Measurements from ENCODE around the gene ZNHIT2.

DNA sequence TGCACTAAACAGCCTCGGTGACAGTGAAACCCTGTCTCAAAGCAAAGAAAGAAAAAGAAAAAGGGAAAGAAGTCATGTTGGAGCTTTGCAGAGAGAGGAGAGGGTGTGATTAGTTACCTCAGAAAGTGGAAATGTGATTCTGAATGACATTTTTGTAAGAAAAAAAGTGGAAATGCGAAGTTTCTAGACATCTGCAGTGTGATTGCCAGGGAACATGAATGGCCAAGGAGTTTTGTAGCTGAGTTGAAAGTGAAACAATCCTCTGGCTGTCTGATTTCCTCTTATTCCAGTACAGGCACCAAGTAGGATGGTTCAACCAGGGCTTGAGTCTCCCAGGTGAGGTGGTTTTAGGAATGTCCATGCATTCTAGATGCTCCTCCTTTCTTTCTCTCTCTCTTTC is 34.6 kb upstream of the ZNHIT2 start:
- TF ChIP-seq, protein P1, sequence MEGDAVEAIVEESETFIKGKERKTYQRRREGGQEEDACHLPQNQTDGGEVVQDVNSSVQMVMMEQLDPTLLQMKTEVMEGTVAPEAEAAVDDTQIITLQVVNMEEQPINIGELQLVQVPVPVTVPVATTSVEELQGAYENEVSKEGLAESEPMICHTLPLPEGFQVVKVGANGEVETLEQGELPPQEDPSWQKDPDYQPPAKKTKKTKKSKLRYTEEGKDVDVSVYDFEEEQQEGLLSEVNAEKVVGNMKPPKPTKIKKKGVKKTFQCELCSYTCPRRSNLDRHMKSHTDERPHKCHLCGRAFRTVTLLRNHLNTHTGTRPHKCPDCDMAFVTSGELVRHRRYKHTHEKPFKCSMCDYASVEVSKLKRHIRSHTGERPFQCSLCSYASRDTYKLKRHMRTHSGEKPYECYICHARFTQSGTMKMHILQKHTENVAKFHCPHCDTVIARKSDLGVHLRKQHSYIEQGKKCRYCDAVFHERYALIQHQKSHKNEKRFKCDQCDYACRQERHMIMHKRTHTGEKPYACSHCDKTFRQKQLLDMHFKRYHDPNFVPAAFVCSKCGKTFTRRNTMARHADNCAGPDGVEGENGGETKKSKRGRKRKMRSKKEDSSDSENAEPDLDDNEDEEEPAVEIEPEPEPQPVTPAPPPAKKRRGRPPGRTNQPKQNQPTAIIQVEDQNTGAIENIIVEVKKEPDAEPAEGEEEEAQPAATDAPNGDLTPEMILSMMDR (conservative IDR thresholded peaks at IDR 0.05; ENCODE audit: low read length) = no peak
- TF ChIP-seq EZH2phosphoT487 (IDR thresholded peaks at IDR 0.05; ENCODE audit: borderline replicate concordance) = no peak
